ENCODE results near the gene VIM.

Gene VIM

GRCh38 chr10:17228091-17229015 lies at the start of gene VIM:
VIM (plus strand) TSS chr10:17228241; CDS start chr10:17229423, 1,182 bp downstream.
- DNase-seq = no peak

DNA sequence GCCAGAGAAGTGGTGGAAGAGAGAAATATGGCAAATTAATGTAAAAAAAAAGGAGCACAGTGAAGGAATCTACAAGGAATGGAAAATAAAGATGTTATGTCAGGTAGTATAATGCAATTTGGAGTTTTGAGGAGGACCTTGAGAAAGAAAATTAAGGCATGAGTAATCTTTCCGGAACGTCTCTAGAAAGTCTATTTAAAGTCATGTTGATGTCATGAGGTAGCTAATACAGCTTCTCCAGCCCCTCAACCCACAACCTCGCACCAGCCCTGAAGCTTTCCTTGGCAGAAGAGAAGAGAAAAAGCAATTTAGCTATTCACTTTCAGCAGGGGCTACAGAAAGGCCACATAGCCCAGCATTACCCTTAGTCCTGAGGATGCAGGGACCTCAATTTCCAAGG lies 49.0 kb upstream of the VIM start:
- DNase-seq = no peak

DNA sequence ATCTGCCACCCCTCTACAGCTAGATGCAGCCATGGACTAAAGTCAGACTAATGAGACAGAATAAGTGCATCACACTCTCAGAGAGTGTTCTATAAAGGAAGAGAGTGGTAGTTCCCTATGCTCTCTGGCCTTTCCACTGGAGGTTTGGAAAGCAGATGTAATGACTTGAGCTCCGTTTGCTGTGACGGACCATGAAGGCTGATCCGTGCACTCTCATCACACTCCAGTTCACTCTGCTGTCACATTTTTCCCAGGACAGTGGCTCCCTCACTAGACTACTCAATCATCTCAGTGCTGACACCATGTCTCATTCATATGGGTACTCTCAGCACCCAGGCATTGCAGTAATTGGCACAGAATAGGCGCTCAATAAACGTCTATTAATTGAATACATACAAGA lies 46.9 kb upstream of the VIM start:
- no peak for DNase-seq

DNA sequence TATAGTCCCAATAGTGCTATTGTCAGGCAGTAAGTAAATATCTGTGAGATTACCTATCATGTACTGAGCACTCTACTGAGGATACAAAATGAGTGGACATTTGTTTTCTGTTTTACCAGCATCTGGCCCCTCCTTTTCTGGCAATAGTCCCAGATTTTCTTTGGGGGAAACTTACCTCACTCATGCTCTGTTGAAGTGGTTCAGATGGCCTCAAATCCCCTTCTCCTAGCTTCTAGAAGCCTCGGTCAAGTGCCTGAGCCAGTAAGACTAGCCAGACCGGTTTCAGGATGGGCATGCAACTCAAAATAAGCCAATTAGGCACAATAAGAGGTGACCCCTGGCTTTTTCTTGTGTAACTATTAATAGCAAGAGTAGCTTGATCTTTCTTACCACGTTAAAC lies 46.3 kb upstream of the VIM start:
- DNase-seq = no peak

DNA sequence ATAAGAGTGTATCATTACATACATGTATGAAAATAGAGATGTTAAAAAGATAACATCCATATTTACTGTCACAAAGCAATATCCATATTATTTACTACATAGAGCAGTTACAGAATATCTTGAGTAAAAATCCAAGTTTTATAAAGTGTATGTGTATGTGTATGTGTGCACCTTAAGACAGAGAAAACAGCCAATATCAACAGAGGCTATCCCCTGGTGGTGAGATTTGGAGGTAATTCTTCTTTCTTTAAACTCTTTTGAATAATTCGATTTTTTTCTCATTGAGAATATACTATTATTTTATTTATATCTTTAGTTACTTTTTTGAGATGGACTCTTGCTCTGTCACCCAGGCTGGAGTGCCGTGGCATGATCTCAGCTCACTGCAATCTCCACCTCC lies 44.9 kb upstream of the VIM start:
- DNase-seq = no peak

GRCh38 chr10:17185873-17186272 lies 42.2 kb upstream of the VIM start:
- no peak for DNase-seq

- no peak for DNase-seq
Measured at GRCh38 chr10:17188644-17189172, 39.3 kb upstream of the VIM start.

GRCh38 chr10:17190602-17191001 lies 37.4 kb upstream of the VIM start:
- DNase-seq = no peak

- no peak for DNase-seq
Measured at GRCh38 chr10:17195083-17195482, 33.0 kb upstream of the VIM start.

DNA sequence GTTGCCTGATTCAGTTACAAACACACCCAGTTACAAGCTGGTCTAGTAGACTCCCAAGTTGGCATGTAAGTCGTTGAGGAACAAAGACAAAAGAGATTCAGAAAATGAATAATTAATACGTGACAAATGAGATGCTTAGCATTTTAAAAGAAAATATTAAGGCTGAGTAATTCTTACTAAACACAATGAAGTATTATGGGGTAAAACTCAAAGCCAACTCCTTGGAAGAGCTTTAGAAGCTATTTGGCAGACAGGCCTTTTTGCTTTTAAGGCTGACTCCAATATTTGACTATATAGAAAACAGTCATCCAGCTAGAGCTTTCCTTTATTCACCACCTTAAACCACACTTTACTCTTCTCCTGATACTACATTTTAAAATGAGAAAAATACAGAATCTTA lies 32.0 kb upstream of the VIM start:
- no peak for DNase-seq

DNA sequence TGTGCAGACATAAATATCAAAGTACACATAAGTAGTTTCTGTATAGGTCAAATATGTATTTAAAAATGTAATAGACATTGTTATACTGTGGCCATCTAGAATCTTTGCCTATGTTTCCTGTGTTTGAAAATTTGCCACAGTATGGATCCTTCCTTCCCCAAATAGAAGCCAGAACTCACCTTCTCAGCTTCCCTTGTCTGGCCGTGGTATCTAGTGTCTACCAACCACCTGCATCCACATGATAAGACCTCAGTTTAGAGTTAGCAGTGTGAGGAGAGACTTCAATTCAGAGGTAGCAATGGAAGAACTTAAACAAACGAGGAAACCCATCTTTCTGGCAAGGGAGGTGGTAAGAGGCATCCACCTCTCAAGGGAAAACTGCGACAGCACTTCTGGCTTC lies 31.5 kb upstream of the VIM start:
- DNase-seq = no peak

DNA sequence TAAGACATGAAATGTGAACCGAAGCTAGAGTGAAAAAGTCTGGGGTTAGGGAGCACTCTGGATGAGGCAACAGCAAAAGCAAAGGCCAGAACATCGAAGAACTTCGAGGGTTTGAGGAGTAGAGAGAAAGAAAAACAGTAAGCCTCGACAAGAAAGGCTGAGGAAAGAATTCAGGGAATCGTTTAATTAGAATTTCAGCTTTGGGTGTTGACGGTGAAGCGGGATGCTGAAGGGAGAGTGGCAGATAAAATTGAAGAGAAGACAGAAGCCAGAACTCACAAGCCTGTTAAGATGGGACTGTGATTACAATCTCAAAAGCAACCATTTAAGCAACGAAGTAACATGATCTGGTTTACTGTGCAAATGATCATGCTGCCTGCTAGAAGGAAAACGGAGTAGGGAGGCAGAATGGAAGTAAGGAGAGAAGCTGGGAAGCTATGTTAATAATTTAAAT lies 28.7 kb upstream of the VIM start:
- DNase-seq = peak; percentile 3

DNA sequence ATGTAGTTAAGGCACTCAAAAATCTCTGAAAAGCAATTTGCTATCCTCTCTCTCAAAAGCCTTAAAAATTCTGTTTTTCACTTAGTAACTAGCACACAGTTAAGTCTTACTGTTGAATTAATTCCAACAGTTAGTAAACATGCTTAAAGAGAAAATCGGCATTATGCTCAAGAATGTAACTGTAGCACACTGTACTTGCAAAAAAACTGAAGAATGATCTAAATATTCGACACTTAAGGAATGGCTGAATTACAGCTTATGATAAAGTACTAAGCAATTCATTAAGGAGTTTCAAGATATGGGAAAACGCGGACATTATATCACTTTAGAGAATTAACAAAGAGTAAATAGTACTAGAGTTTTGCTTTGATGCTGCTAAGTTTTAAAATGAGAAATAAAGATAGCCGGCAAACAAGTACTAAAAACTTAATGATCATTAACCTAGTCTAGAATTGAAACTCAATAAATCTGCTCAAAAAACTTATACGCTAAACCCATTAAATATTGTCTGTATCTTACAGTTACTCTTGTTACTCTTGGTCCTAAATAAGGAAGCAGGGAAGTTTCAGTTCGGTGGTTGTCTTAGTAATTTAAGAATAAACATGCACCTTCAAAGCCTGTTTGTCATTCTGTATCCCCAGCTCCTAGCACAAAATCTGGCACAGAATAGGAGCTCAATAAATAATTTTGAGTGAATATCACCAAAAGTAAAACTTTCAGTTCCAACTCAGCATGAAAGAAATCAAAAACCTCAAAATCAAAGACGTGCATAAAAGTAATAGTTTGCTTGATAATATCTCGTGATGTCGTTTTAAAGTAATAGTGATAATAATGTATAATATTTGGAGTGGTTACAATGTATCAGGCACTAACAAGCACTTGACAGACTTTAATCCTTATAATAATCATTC lies 27.8 kb upstream of the VIM start:
- peak; percentile 47 for DNase-seq

- DNase-seq = peak; percentile 92
Measured at GRCh38 chr10:17200912-17201793, 26.9 kb upstream of the VIM start, which contains the start of gene TRDMT1. TRDMT1 (minus strand) TSS chr10:17201672; CDS start chr10:17201634, 38 bp downstream.

DNA sequence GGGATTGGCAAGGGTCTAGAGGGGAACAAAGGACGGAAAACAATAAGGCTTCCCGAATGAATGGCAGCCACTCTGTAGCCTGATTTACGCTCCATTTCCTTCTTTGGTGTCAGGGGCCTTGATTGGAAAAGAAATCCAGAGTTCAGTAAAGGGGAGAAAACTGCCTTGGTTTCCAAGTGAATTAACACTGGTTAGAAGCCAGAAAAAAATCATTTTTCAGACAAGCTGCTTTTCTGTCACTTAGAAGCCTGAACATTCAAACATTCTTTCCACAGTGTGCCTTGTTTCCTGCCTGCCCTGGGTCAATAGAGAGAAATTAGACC lies 26.3 kb upstream of the VIM start:
- DNase-seq = no peak

- no peak for DNase-seq
Measured at GRCh38 chr10:17202506-17202905, 25.5 kb upstream of the VIM start.

GRCh38 chr10:17202999-17203398 lies 25.0 kb upstream of the VIM start:
- no peak for DNase-seq

GRCh38 chr10:17203416-17203815 lies 24.6 kb upstream of the VIM start:
- no peak for DNase-seq

DNA sequence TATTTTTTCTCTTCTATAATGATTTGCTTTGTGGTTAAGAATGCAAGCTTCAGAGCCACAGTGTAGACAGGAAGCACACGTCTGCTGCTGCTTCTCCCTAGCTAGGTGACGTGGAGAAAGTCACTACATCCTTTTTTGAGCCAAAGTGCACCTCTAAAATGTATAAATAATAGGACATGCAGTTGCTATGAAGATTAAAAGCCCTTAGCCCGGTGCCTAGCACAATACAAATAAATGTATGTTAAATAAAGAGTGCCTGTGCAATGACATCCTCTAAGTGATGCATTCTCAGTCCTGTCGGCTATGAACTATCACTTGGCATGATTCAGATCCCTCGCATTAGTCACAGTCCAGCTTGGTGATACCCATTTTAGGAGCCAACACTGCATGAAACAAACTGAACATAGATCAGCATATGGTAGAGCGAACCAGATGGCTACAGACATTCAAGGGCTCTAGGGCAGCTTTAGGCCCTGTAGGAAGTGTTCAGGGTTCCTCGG lies 21.8 kb upstream of the VIM start:
- DNase-seq = no peak

- no peak for DNase-seq
Measured at GRCh38 chr10:17208476-17208875, 19.6 kb upstream of the VIM start.

DNA sequence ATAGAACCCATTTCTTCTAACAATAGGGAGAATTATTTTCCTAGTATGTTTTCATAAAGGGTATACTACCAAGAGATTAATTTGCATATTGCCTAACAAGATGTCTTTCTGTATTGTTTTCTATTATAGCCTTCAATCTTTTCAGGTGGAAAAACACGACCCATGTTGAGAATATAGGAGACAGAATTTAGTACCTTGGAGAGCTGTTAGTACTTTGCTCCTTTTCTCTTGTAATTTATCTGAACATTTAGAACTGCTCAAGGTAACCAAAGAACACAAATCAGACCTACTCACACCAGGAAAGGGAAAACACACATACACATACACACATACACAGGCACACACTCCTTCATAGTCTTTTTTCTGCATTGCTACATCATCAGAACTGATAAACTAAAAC lies 18.7 kb upstream of the VIM start:
- DNase-seq = no peak

DNA sequence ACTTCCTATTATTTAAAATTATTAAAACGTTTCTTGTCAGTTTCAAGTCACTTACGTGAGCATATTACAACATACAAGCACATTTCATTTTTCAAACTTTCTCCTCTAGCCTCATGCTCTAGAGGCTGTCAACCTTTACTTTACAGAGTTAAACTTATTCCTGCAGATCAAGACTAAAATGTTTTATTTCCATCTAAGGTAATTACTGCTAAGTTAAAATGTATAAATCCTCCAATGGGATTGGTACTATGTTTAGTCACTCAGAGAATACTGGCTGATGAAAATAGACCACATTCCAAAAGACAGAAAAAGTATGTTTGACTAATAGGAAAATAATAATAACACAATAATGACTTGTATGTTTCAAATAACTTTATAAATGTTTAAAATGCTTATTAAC lies 18.2 kb upstream of the VIM start:
- DNase-seq = no peak
